ENCODE measurements around the gene ST8SIA5. TPM values are rescaled to one million over a fixed set of nuclear protein-coding genes. Genes with fewer than 3 reads are reported as not detected.

The ST8SIA5 gene
- polyA plus RNA-seq, 1 of the 3 experiments (the other 2 are of a cell fraction): 0.08 TPM

- no peak for TF ChIP-seq JUND (IDR thresholded peaks at IDR 0.05)
- TF ChIP-seq RFX5 (IDR thresholded peaks at IDR 0.05; ENCODE audit: low read length): no peak
- no peak for TF ChIP-seq REST (IDR thresholded peaks at IDR 0.05; ENCODE audit: low read depth, low read length)
Measured at GRCh38 chr18:46629361-46629760, 127.5 kb downstream of the ST8SIA5 start (continued).

GRCh38 chr18:46628206-46628605, 128.6 kb downstream of the ST8SIA5 start:
- no peaks in the 10 kb centered on the region for H3K36me3 ChIP-seq (replicated peaks in 1 of 2; ENCODE audit: control insufficient read depth in 1 of 2, insufficient read depth in 2 of 2, low read length in 1 of 2)
- POLR2A ChIA-PET: no interaction called here
- no peak overlapping the region for H2AFZ ChIP-seq (ENCODE audit: low read depth)
- H3K27me3 ChIP-seq (ENCODE audit: insufficient read depth): no peaks in the 10 kb centered on the region
- peaks cover 0 to 33% of the 10 kb centered on the region in 2 experiments; a peak in 2 of 4 replicates for H3K4me1 ChIP-seq (ENCODE audit: control insufficient read depth in 1 of 2, insufficient read depth in 2 of 2, low read depth in 1 of 2, low read length in 1 of 2)
- H3K9ac ChIP-seq: no peak overlapping the region
- no peaks in the 10 kb centered on the region for H3K9me2 ChIP-seq
- H3K9me3 ChIP-seq: no peaks in the 10 kb centered on the region
- H3K27ac ChIP-seq (ENCODE audit: low read depth in 2 of 2, low read length in 1 of 2): no peak overlapping the region
- no peak overlapping the region for H3K4me3 ChIP-seq (ENCODE audit: low read depth in 2 of 2, low read length in 1 of 2)
- DNase-seq: no peak
- H3K4me2 ChIP-seq: no peak overlapping the region
- no peaks in the 10 kb centered on the region for H3K79me2 ChIP-seq (ENCODE audit: insufficient read depth)
- CTCF ChIA-PET: interaction anchor here (0.8 to 3.1 kb wide), 3 partner anchors 30 to 454 kb away, joined by 3 to 18 read pairs (median 5); a partner anchor contains a TSS
- 71% methylated on average over 5 of the region's 5 CpGs for WGBS (ENCODE audit: low lambda C conversion rate)
- no peaks in the 10 kb centered on the region for H4K20me1 ChIP-seq (ENCODE audit: insufficient read depth)
- H3F3A ChIP-seq (replicated peaks; ENCODE audit: insufficient read depth): no peaks in the 10 kb centered on the region
- TF ChIP-seq CHD2 (IDR thresholded peaks at IDR 0.05; ENCODE audit: low read length, partially characterized antibody): no peak
- no peak for TF ChIP-seq TEAD4 (IDR thresholded peaks at IDR 0.05; ENCODE audit: borderline replicate concordance, insufficient read depth)
- TF ChIP-seq ELF1 (IDR thresholded peaks at IDR 0.05): no peak
- TF ChIP-seq RFX5 (IDR thresholded peaks at IDR 0.05; ENCODE audit: low read length): no peak
- no peak for TF ChIP-seq FOXJ3 (CRISPR knock-in tag; IDR thresholded peaks at IDR 0.05)
- TF ChIP-seq SMC3 (IDR thresholded peaks at IDR 0.05; ENCODE audit: low read depth, low read length): no peak
- no peak for TF ChIP-seq REST (IDR thresholded peaks at IDR 0.05; ENCODE audit: low read depth, low read length)
- TF ChIP-seq MAX (IDR thresholded peaks at IDR 0.05; ENCODE audit: low read depth): no peak
- no peak for TF ChIP-seq CTCF (IDR thresholded peaks at IDR 0.05)
- TF ChIP-seq PBX3 (IDR thresholded peaks at IDR 0.05): no peak
- no peak for TF ChIP-seq RAD21 (IDR thresholded peaks at IDR 0.05; ENCODE audit: low read length)
- TF ChIP-seq IRF3 (IDR thresholded peaks at IDR 0.05; ENCODE audit: low read depth, low read length): no peak
- TF ChIP-seq EZH2phosphoT487 (IDR thresholded peaks at IDR 0.05; ENCODE audit: borderline replicate concordance, low read depth): no peak
- TF ChIP-seq NRF1 (IDR thresholded peaks at IDR 0.05; ENCODE audit: low read depth, low read length): no peak
- TF ChIP-seq SIN3A (IDR thresholded peaks at IDR 0.05; ENCODE audit: borderline replicate concordance, low read depth, low read length): no peak
- TF ChIP-seq FOXM1 (IDR thresholded peaks at IDR 0.05; ENCODE audit: low read depth): no peak
- TF ChIP-seq FOSL2 (IDR thresholded peaks at IDR 0.05; ENCODE audit: borderline replicate concordance, low read depth): no peak

Measured in SK-N-SH (cell line).